Mesendoderm (in vitro differentiated cells): ENCODE measurements around the gene DPH3.

Experiments used
- DNase-seq: peaks from one replicate; pipeline ENCODE4 v3.0.0; 2013
- H2AK5ac ChIP-seq: 2 replicates; pipeline ENCODE4 v1.6.1; 2013; ENCODE audit warnings: low read length, inconsistent platforms
- H2BK120ac ChIP-seq: 2 replicates; pipeline ENCODE4 v1.6.1; 2013; ENCODE audit warnings: low read depth, mild to moderate bottlenecking, low read length, moderate library complexity, mixed read lengths
- H2BK15ac ChIP-seq: replicated peaks from 2 replicates; pipeline ENCODE4 v1.6.1; 2013; ENCODE audit warnings: low read depth, mild to moderate bottlenecking, moderate library complexity
- H2BK5ac ChIP-seq: 2 replicates; pipeline ENCODE4 v1.6.1; 2013; ENCODE audit warnings: low read length, inconsistent platforms
- H3K18ac ChIP-seq: 2 replicates; pipeline ENCODE4 v1.6.1; 2013; ENCODE audit warnings: mild to moderate bottlenecking, low read length, mixed read lengths
- H3K23ac ChIP-seq: one replicate; pipeline ENCODE4 v1.6.1; 2013; ENCODE audit warnings: low read length
- H3K27ac ChIP-seq: 2 replicates; pipeline ENCODE4 v1.5.1; 2013; ENCODE audit warnings: low read depth, mild to moderate bottlenecking, inconsistent platforms, low read length, moderate library complexity
- H3K27me3 ChIP-seq: 2 replicates; pipeline ENCODE4 v1.6.1; 2013; ENCODE audit warnings: low read length, control low read depth, mild to moderate bottlenecking, inconsistent platforms; ENCODE audit not compliant: insufficient read depth, poor library complexity
- H3K36me3 ChIP-seq: 2 replicates; pipeline ENCODE4 v1.6.1; 2013; ENCODE audit warnings: low read length, inconsistent platforms; ENCODE audit not compliant: control insufficient read depth, insufficient read depth
- H3K4ac ChIP-seq: one replicate; pipeline ENCODE4 v1.6.1; 2013; ENCODE audit warnings: low read depth, mild to moderate bottlenecking, low read length, moderate library complexity
- H3K4me1 ChIP-seq: 2 replicates; pipeline ENCODE4 v1.6.1; 2013; ENCODE audit warnings: low read depth, low read length, inconsistent platforms; ENCODE audit not compliant: control insufficient read depth
- H3K4me2 ChIP-seq: 2 replicates; pipeline ENCODE4 v1.6.1; 2013; ENCODE audit warnings: low read length
- H3K4me3 ChIP-seq: 2 replicates; pipeline ENCODE4 v1.5.1; 2013; ENCODE audit warnings: mild to moderate bottlenecking, low read length
- H3K56ac ChIP-seq: one replicate; pipeline ENCODE4 v1.6.1; 2013; ENCODE audit warnings: low read length
- H3K79me1 ChIP-seq: 2 replicates; pipeline ENCODE4 v1.6.1; 2013; ENCODE audit warnings: low read length, inconsistent platforms
- H3K79me2 ChIP-seq: 2 replicates; pipeline ENCODE4 v1.6.1; 2013; ENCODE audit warnings: mild to moderate bottlenecking, low read length; ENCODE audit not compliant: control insufficient read depth, insufficient read depth
- H3K9ac ChIP-seq: 2 replicates; pipeline ENCODE4 v1.6.1; 2013; ENCODE audit warnings: low read length, inconsistent platforms
- H4K5ac ChIP-seq: one replicate; pipeline ENCODE4 v1.6.1; 2013; ENCODE audit warnings: low read length
- H4K8ac ChIP-seq: one replicate; pipeline ENCODE4 v1.6.1; 2013; ENCODE audit warnings: low read depth, mild to moderate bottlenecking, control low read depth, low read length, moderate library complexity
- WGBS: extraction: QIAGEN DNeasy Blood & Tissue Kit; methylation state at CpG from one replicate; pipeline ENCODE4 v1.1.7; 2013; ENCODE audit warnings: low lambda C conversion rate, missing lambda C conversion rate; ENCODE audit not compliant: insufficient coverage; ENCODE audit errors: extremely low coverage; 5-methylcytosine and 5-hydroxymethylcytosine counted together

The DPH3 gene

GRCh38 chr3:16266714-16267113 is 2.0 kb upstream of the DPH3 start:
- no peak overlapping the region for H3K9ac ChIP-seq
- no peak overlapping the region for H3K4me3 ChIP-seq
- no peak overlapping the region for H2BK15ac ChIP-seq
- DNase-seq, result no peak
- H3K4me2 ChIP-seq, result no peak overlapping the region
- H3K56ac ChIP-seq, result no peak overlapping the region
- H3K4me1 ChIP-seq, result no peaks in the 10 kb centered on the region
- no CpG with 5 or more reads among the region's 3 CpGs for WGBS
- no peak overlapping the region for H2BK120ac ChIP-seq
- H3K79me2 ChIP-seq, result peaks cover 35% of the 10 kb centered on the region
- H2AK5ac ChIP-seq, result no peak overlapping the region
- no peaks in the 10 kb centered on the region for H3K27me3 ChIP-seq
- peaks cover 9% of the 10 kb centered on the region for H3K79me1 ChIP-seq
- no peak overlapping the region for H4K8ac ChIP-seq
- no peak overlapping the region for H3K27ac ChIP-seq
- H3K18ac ChIP-seq, result no peak overlapping the region
- no peak overlapping the region for H4K5ac ChIP-seq
- H3K4ac ChIP-seq, result no peak overlapping the region
- H3K36me3 ChIP-seq, result no peaks in the 10 kb centered on the region
- no peak overlapping the region for H2BK5ac ChIP-seq
- no peak overlapping the region for H3K23ac ChIP-seq

DNA sequence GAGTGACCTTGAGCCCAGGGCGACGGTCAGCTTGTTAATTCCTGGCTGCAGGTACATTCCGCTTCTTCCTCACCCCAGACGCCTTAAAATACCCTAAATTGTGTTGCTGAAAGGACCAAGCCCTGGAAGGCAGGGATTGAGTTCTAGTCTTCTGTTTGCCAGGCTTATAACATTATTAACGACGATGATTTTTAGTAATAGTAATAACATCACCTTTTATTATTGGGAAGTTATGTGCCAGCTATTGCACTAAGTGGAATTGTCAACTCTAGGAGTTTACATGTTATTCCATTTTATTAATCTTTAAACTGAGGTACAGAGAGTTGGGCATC is 678 bp upstream of the DPH3 start:
- H2BK120ac ChIP-seq, result no peak overlapping the region
- no CpG with 5 or more reads among the region's 6 CpGs for WGBS
- H3K27me3 ChIP-seq, result no peaks in the 10 kb centered on the region
- H3K4ac ChIP-seq, result no peak overlapping the region
- peaks cover 38% of the 10 kb centered on the region for H3K79me2 ChIP-seq
- no peaks in the 10 kb centered on the region for H3K36me3 ChIP-seq
- no peak overlapping the region for H2AK5ac ChIP-seq
- H4K5ac ChIP-seq, result no peak overlapping the region
- H3K56ac ChIP-seq, result peak overlapping the region; percentile 90
- H3K18ac ChIP-seq, result no peak overlapping the region
- DNase-seq, result no peak
- H3K4me1 ChIP-seq, result no peaks in the 10 kb centered on the region
- H3K4me2 ChIP-seq, result peak overlapping the region; percentile 77
- no peak overlapping the region for H2BK5ac ChIP-seq
- peak overlapping the region; percentile 90 for H3K4me3 ChIP-seq
- H3K9ac ChIP-seq, result peak overlapping the region; percentile 86
- H3K79me1 ChIP-seq, result peaks cover 13% of the 10 kb centered on the region
- no peak overlapping the region for H2BK15ac ChIP-seq
- peak overlapping the region; percentile 29 for H3K27ac ChIP-seq
- no peak overlapping the region for H3K23ac ChIP-seq
- H4K8ac ChIP-seq, result no peak overlapping the region

- Histone ChIP-seq H3K18ac (no peak overlapping the region), H4K5ac (no peak overlapping the region), H2BK15ac (no peak overlapping the region), H3K36me3 (no peaks in the 10 kb centered on the region), H2BK5ac (no peak overlapping the region), H3K27ac (no peak overlapping the region), H3K9ac (peak overlapping the region; percentile 84), H3K56ac (peak overlapping the region; percentile 91), H3K27me3 (no peaks in the 10 kb centered on the region), H3K79me2 (peaks cover 38% of the 10 kb centered on the region), H3K4me2 (peak overlapping the region; percentile 86), H2BK120ac (no peak overlapping the region), H3K79me1 (peaks cover 13% of the 10 kb centered on the region), H3K4me1 (no peaks in the 10 kb centered on the region), H4K8ac (no peak overlapping the region), H3K4ac (no peak overlapping the region), H3K4me3 (peak overlapping the region; percentile 90), H2AK5ac (no peak overlapping the region), H3K23ac (no peak overlapping the region)
- peak; percentile 18 for DNase-seq
- WGBS, result no CpG with 5 or more reads among the region's 21 CpGs
Observed at GRCh38 chr3:16264174-16264707, 502 bp downstream of the DPH3 start.

DNA sequence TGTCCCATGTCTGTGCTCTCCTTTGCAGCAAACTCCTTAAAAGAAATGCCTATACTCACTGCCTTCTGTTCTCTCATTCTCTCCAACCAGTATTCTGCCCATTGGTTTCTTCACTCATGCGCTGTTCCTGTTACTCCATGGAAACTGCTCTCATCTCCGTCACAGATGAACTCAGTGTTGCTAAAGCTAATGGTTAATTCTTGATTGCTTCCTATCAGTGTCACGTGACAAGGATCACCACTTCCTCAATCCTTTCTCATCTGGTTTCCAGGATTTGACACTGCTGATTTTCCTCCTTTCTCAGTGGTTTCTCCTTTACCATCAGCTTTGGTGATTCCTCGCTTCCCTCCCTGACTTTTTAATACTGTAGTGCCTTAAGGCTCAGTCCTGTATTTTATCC is 2.6 kb downstream of the DPH3 start:
- Histone ChIP-seq H3K36me3 (no peaks in the 10 kb centered on the region), H3K4me1 (no peaks in the 10 kb centered on the region), H3K4me2 (no peak overlapping the region), H3K56ac (no peak overlapping the region), H3K23ac (no peak overlapping the region), H2BK15ac (no peak overlapping the region), H2BK120ac (no peak overlapping the region), H2AK5ac (no peak overlapping the region), H3K4me3 (no peak overlapping the region), H4K5ac (no peak overlapping the region), H3K4ac (no peak overlapping the region), H2BK5ac (no peak overlapping the region), H3K9ac (no peak overlapping the region), H3K27me3 (no peaks in the 10 kb centered on the region), H4K8ac (no peak overlapping the region), H3K79me1 (peaks cover 13% of the 10 kb centered on the region), H3K79me2 (peaks cover 35% of the 10 kb centered on the region), H3K27ac (no peak overlapping the region), H3K18ac (no peak overlapping the region)
- DNase-seq, result no peak
- WGBS, result no CpG with 5 or more reads among the region's 4 CpGs

GRCh38 chr3:16260046-16260445 is 4.7 kb downstream of the DPH3 start:
- no peak overlapping the region for H3K4ac ChIP-seq
- no CpG with 5 or more reads among the region's 1 CpG for WGBS
- H3K56ac ChIP-seq, result no peak overlapping the region
- H3K4me3 ChIP-seq, result no peak overlapping the region
- peaks cover 13% of the 10 kb centered on the region for H3K79me1 ChIP-seq
- H3K27me3 ChIP-seq, result no peaks in the 10 kb centered on the region
- H3K4me2 ChIP-seq, result no peak overlapping the region
- H3K27ac ChIP-seq, result no peak overlapping the region
- no peak overlapping the region for H2AK5ac ChIP-seq
- H2BK120ac ChIP-seq, result no peak overlapping the region
- no peak overlapping the region for H2BK15ac ChIP-seq
- DNase-seq, result no peak
- H3K79me2 ChIP-seq, result peaks cover 20% of the 10 kb centered on the region
- H3K23ac ChIP-seq, result no peak overlapping the region
- H3K4me1 ChIP-seq, result no peaks in the 10 kb centered on the region
- no peak overlapping the region for H2BK5ac ChIP-seq
- H3K36me3 ChIP-seq, result no peaks in the 10 kb centered on the region
- no peak overlapping the region for H4K5ac ChIP-seq
- no peak overlapping the region for H3K18ac ChIP-seq
- no peak overlapping the region for H4K8ac ChIP-seq
- H3K9ac ChIP-seq, result no peak overlapping the region

DNA sequence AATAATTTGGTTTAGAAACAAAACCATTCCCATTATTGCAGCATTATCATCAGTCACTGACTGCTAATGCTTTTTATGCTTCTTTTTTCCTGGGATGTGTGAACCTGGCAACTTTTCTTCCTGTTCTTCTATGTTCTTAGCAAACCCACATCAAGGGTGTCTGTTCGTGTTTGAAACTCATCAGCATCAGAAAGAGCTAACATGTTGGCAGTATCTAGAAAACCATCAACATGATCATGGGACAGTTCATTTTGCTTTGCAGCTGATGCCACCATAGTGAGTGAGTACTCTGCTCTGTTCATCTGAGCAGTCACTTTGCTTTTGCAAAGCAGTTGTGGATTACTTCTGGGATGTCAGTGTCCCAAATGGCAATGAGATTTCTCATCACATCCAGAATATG is 5.9 kb downstream of the DPH3 start:
- Histone ChIP-seq H3K79me2 (peaks cover 14% of the 10 kb centered on the region), H3K4me1 (no peaks in the 10 kb centered on the region), H3K23ac (no peak overlapping the region), H4K8ac (no peak overlapping the region), H3K79me1 (peaks cover 10% of the 10 kb centered on the region), H3K9ac (no peak overlapping the region), H2BK15ac (no peak overlapping the region), H2BK5ac (no peak overlapping the region), H2BK120ac (no peak overlapping the region), H2AK5ac (no peak overlapping the region), H3K18ac (no peak overlapping the region), H3K27me3 (no peaks in the 10 kb centered on the region), H3K4ac (no peak overlapping the region), H3K4me3 (no peak overlapping the region), H3K56ac (no peak overlapping the region), H3K27ac (no peak overlapping the region), H3K36me3 (no peaks in the 10 kb centered on the region), H3K4me2 (no peak overlapping the region), H4K5ac (no peak overlapping the region)
- DNase-seq, result no peak
- WGBS, result no CpG with 5 or more reads among the region's 1 CpG
